Activated CD4-positive, CD25-positive, alpha-beta regulatory T cell (primary cell): Measurements from ENCODE around the gene TMEM94.
"Not testable (repeated sequence)": the region's sequence is repeated elsewhere in the genome, so short reads cannot be mapped to it uniquely, and the experiment has no call there.

Experiments
- DNase-seq, 4 experiments: peaks; one replicate each; lab custom pipeline; 2025; lab: John Stamatoyannopoulos, UW

Gene TMEM94

GRCh38 chr17:75456417-75457046, at the start of gene TMEM94:
TMEM94 (plus strand) TSS chr17:75456635; CDS start chr17:75471906, 15,271 bp downstream.
- DNase-seq = peak; percentile 74 to 83 (median 75)

GRCh38 chr17:75407655-75408352, 48.6 kb upstream of the TMEM94 start:
- DNase-seq = no peak

- no peak for DNase-seq
These were observed 46.3 kb upstream of the TMEM94 start for GRCh38 chr17:75410141-75410540.

- DNase-seq = no peak
These were observed 44.9 kb upstream of the TMEM94 start for GRCh38 chr17:75411328-75412067.

- peak; percentile 9 to 51 (median 26) for DNase-seq
These were observed 43.7 kb upstream of the TMEM94 start for GRCh38 chr17:75412455-75413317.

GRCh38 chr17:75414488-75414887, 41.9 kb upstream of the TMEM94 start:
- DNase-seq = no peak

- DNase-seq = no peak
These were observed 40.4 kb upstream of the TMEM94 start for GRCh38 chr17:75416006-75416405.

- DNase-seq = no peak
These were observed 39.3 kb upstream of the TMEM94 start for GRCh38 chr17:75417054-75417580.

- DNase-seq = no peak
These were observed 37.9 kb upstream of the TMEM94 start for GRCh38 chr17:75418531-75418930.

- no peak for DNase-seq
These were observed 27.6 kb upstream of the TMEM94 start for GRCh38 chr17:75428543-75429469.

GRCh38 chr17:75430159-75430974, 26.1 kb upstream of the TMEM94 start:
- DNase-seq = no peak

- DNase-seq = no peak
These were observed 23.1 kb upstream of the TMEM94 start for GRCh38 chr17:75433218-75433783.

GRCh38 chr17:75434433-75434832, 22.0 kb upstream of the TMEM94 start:
- DNase-seq = not testable (repeated sequence)

- not testable (repeated sequence) for DNase-seq
These were observed 19.0 kb upstream of the TMEM94 start for GRCh38 chr17:75437404-75437803.

- DNase-seq = no peak
These were observed 17.1 kb upstream of the TMEM94 start for GRCh38 chr17:75439287-75439686.

- no peak for DNase-seq
These were observed 15.5 kb upstream of the TMEM94 start for GRCh38 chr17:75440738-75441448.

GRCh38 chr17:75442168-75443103, 14.0 kb upstream of the TMEM94 start:
- no peak for DNase-seq

GRCh38 chr17:75445296-75445695, 11.1 kb upstream of the TMEM94 start:
- no peak for DNase-seq
